ENCODE results near the gene PAAF1. TPM values are rescaled to one million over a fixed set of nuclear protein-coding genes. Genes with fewer than 3 reads are reported as not detected.
A peak's percentile ranks its signal among the peaks of the same experiment; 100 is the strongest.

Gene PAAF1
- total RNA-seq, 1 donor from 2014 or later = 38.6 TPM

DNA sequence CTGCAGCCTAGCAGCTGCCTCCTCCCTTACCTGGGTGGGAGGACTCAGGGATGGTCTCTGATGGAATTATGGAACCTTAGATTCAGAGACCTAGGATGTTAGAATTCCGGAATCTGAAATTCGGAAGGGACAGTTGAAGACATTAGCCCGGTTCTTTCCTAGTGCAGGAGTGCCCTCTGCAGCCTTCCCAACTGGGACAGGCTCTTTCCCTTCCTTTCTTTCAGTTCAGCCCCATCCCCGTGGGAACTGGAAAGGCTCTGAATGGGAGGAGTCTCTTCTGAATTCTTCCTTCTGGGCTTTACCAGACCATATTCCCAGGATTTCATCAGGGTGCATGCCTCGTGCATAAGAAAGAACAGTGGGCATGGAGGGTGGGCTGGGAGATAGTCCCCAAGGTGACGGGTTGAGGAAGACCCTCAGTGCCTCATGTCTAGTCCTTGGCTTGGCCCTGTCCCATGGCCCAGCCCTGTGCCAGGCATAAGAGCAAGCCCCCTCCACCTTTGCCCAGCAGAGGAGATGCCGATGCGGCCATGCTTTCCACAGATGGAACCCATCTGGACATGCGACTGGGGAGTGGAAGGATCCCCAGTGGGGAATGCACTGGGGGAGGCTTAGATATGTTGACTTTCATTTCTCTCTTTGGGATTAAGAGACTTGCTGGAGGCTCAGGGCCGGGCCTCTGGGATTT, 88.4 kb downstream of the PAAF1 start:
- no peaks in the 10 kb centered on the region for H3K9me3 Mint-ChIP-seq

DNA sequence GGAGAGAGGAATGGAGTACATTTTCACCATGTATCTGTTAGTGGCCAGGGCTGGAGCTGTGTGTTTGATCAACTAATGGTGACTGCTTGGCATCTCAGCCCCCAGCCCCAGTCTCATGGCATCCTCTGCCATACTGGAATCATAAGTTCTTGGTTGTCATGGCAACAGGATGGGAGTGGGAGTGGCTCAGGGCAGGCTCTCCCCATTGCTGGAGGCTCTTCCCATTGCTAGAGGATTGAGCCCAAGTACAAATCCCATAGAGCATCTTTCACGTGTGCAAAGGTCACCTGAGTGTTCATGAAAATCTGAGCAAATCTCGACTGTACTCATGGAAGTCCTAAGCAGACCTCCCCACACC, 88.9 kb downstream of the PAAF1 start:
- no peak overlapping the region for H3K4me3 ChIP-seq
- no peaks in the 10 kb centered on the region for H3K9me3 ChIP-seq (ENCODE audit: low read depth)
- no peaks in the 10 kb centered on the region for H4K20me1 ChIP-seq (ENCODE audit: low read depth)
- no peak overlapping the region for H3K4me2 ChIP-seq
- H3K9me3 Mint-ChIP-seq = no peaks in the 10 kb centered on the region
- H3K36me3 ChIP-seq = no peaks in the 10 kb centered on the region
- no peak overlapping the region for H3K27ac ChIP-seq
- peaks cover 11% of the 10 kb centered on the region for H3K27me3 Mint-ChIP-seq (ENCODE audit: insufficient read depth, low read depth)
- peak; percentile 32 for DNase-seq (ENCODE audit: low spot score)
- no peak overlapping the region for H3K27ac Mint-ChIP-seq
- no peaks in the 10 kb centered on the region for H3K27me3 ChIP-seq
- H2AFZ ChIP-seq (replicated peaks) = no peak overlapping the region
- TF ChIP-seq, protein P1, sequence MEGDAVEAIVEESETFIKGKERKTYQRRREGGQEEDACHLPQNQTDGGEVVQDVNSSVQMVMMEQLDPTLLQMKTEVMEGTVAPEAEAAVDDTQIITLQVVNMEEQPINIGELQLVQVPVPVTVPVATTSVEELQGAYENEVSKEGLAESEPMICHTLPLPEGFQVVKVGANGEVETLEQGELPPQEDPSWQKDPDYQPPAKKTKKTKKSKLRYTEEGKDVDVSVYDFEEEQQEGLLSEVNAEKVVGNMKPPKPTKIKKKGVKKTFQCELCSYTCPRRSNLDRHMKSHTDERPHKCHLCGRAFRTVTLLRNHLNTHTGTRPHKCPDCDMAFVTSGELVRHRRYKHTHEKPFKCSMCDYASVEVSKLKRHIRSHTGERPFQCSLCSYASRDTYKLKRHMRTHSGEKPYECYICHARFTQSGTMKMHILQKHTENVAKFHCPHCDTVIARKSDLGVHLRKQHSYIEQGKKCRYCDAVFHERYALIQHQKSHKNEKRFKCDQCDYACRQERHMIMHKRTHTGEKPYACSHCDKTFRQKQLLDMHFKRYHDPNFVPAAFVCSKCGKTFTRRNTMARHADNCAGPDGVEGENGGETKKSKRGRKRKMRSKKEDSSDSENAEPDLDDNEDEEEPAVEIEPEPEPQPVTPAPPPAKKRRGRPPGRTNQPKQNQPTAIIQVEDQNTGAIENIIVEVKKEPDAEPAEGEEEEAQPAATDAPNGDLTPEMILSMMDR (IDR thresholded peaks at IDR 0.05) = no peak
- TF ChIP-seq EZH2phosphoT487 (IDR thresholded peaks at IDR 0.05) (no peak), EZH2 (IDR thresholded peaks at IDR 0.05) (no peak)
- H3K9ac ChIP-seq = no peak overlapping the region
- no peak overlapping the region for H3K4me3 Mint-ChIP-seq
- no peaks in the 10 kb centered on the region for H3K4me1 Mint-ChIP-seq
- H3K36me3 Mint-ChIP-seq = no peaks in the 10 kb centered on the region
- no peaks in the 10 kb centered on the region for H3K79me2 ChIP-seq (ENCODE audit: low read depth)
- peaks cover 7% of the 10 kb centered on the region for H3F3A ChIP-seq (ENCODE audit: low read depth)
- no peaks in the 10 kb centered on the region for H3K4me1 ChIP-seq

More for the DNA sequence above, 88.4 kb downstream of the PAAF1 start:
- H3K36me3 Mint-ChIP-seq = no peaks in the 10 kb centered on the region
- Histone ChIP-seq H3K27me3 (no peaks in the 10 kb centered on the region), H3K4me1 (no peaks in the 10 kb centered on the region), H3F3A (ENCODE audit: low read depth) (peaks cover 2% of the 10 kb centered on the region), H2AFZ (replicated peaks) (peak overlapping the region; percentile 80), H4K20me1 (ENCODE audit: low read depth) (no peaks in the 10 kb centered on the region), H3K9me3 (ENCODE audit: low read depth) (no peaks in the 10 kb centered on the region), H3K4me3 (no peak overlapping the region), H3K4me2 (peak overlapping the region; percentile 25), H3K79me2 (ENCODE audit: low read depth) (no peaks in the 10 kb centered on the region), H3K27ac (no peak overlapping the region), H3K9ac (no peak overlapping the region), H3K36me3 (no peaks in the 10 kb centered on the region)
- peaks cover 11% of the 10 kb centered on the region for H3K27me3 Mint-ChIP-seq (ENCODE audit: insufficient read depth, low read depth)
- H3K4me1 Mint-ChIP-seq = no peaks in the 10 kb centered on the region
- H3K4me3 Mint-ChIP-seq = no peak overlapping the region
- no peak overlapping the region for H3K27ac Mint-ChIP-seq
- peak; percentile 26 for DNase-seq (ENCODE audit: low spot score)
- TF ChIP-seq EZH2phosphoT487 (IDR thresholded peaks at IDR 0.05) (no peak), EZH2 (IDR thresholded peaks at IDR 0.05) (no peak)
- TF ChIP-seq, protein P1 (IDR thresholded peaks at IDR 0.05) = no peak

DNA sequence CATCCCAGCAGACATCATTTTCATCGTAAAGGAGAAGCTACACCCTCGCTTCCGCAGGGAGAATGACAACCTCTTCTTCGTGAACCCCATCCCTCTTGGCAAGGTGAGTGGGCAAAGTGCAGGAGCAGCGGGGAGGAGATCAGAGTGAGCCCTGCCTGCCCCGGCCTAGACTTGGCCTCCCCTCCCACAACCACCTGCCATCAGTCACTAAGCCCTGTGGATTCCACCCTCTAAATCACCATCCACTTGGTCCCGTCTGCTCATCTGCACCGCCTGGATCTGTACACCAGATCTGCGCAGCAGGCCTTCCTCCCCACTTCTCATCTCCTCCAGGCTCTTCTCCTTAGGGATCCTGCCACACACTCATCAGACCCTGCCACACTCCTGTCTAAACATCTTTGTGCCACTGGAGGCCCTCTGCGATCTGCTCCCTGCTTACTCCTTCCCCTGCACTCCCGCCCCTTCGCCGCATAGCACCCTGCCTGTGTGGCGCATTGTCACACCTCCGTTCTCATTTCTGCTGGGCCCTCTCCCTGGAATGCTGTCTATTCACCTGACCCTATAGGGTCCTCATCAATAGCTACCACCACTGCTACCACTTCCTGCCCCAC, 91.7 kb downstream of the PAAF1 start:
- Histone ChIP-seq H3K4me3 (no peak overlapping the region), H2AFZ (replicated peaks) (no peak overlapping the region), H3F3A (ENCODE audit: low read depth) (peaks cover 21% of the 10 kb centered on the region), H3K4me2 (no peak overlapping the region), H3K4me1 (no peaks in the 10 kb centered on the region), H3K36me3 (no peaks in the 10 kb centered on the region), H4K20me1 (ENCODE audit: low read depth) (no peaks in the 10 kb centered on the region), H3K9me3 (ENCODE audit: low read depth) (no peaks in the 10 kb centered on the region), H3K27me3 (no peaks in the 10 kb centered on the region), H3K79me2 (ENCODE audit: low read depth) (no peaks in the 10 kb centered on the region), H3K27ac (no peak overlapping the region), H3K9ac (no peak overlapping the region)
- no peaks in the 10 kb centered on the region for H3K4me1 Mint-ChIP-seq
- H3K9me3 Mint-ChIP-seq = no peaks in the 10 kb centered on the region
- TF ChIP-seq EZH2phosphoT487 (IDR thresholded peaks at IDR 0.05) (no peak), EZH2 (IDR thresholded peaks at IDR 0.05) (no peak)
- TF ChIP-seq, protein P1 (IDR thresholded peaks at IDR 0.05) = no peak
- no peak overlapping the region for H3K4me3 Mint-ChIP-seq
- no peak overlapping the region for H3K27ac Mint-ChIP-seq
- H3K27me3 Mint-ChIP-seq (ENCODE audit: insufficient read depth, low read depth) = peaks cover 9% of the 10 kb centered on the region
- H3K36me3 Mint-ChIP-seq = no peaks in the 10 kb centered on the region
- DNase-seq (ENCODE audit: low spot score) = no peak
